ENCODE data around the gene C2orf81.
A peak's percentile ranks its signal among the peaks of the same experiment; 100 is the strongest.
"Not testable (repeated sequence)": the region's sequence is repeated elsewhere in the genome, so short reads cannot be mapped to it uniquely, and the experiment has no call there.

The C2orf81 gene

DNA sequence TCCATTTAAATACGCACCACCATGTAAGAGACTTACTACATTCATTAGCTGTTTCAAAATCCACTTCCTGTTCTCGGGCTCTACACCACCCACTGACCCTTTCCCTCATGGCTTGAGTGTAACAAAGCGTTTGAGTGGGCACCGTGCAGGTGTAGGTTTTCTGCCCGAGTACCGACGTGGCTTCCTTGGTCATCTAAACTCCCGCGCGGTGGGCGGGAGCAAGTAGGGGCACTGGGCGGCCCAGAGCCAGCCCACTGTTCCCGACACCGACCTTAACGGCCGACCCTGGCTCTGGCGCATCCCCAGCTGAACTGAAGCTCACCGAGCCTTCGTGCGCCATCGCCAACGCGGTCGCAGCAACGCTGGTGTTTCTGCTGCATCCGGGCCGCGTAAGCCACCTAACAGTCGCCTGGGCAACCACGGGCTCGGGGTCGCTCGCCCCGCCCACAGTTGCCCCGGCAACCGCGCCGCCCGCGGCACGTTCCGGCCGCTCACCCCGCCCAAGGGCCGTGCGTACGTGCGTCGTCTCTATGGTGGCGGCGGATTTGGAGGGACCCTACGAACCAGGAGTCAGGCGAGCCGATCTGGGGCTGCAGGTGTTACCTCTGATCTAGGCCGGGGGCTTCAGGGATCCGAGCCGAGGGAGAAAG lies at the start of gene C2orf81, which contains the start of gene WDR54:
Gene C2orf81 (minus strand): TSS at position 399 of the 650 bp plus-strand sequence. CDS start 59 bp downstream, at position 340.
Gene WDR54 (plus strand): TSS at position 510 of the 650 bp plus-strand sequence. CDS start 424 bp downstream, outside the sequence.
- TF ChIP-seq, protein P1, sequence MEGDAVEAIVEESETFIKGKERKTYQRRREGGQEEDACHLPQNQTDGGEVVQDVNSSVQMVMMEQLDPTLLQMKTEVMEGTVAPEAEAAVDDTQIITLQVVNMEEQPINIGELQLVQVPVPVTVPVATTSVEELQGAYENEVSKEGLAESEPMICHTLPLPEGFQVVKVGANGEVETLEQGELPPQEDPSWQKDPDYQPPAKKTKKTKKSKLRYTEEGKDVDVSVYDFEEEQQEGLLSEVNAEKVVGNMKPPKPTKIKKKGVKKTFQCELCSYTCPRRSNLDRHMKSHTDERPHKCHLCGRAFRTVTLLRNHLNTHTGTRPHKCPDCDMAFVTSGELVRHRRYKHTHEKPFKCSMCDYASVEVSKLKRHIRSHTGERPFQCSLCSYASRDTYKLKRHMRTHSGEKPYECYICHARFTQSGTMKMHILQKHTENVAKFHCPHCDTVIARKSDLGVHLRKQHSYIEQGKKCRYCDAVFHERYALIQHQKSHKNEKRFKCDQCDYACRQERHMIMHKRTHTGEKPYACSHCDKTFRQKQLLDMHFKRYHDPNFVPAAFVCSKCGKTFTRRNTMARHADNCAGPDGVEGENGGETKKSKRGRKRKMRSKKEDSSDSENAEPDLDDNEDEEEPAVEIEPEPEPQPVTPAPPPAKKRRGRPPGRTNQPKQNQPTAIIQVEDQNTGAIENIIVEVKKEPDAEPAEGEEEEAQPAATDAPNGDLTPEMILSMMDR (IDR thresholded peaks at IDR 0.05; ENCODE audit: low read length, missing control alignments) = no peak
- H3K4me3 ChIP-seq (replicated peaks; ENCODE audit: low read depth, low read length) = peak within 1 kb of the TSS; percentile 87
- DNase-seq (ENCODE audit: low read depth) = peak; percentile 87

- not testable (repeated sequence) for H3K4me3 ChIP-seq (replicated peaks; ENCODE audit: low read depth, low read length); DNase-seq (ENCODE audit: low read depth)
Observed at GRCh38 chr2:74470742-74471141, 49.3 kb upstream of the C2orf81 start.

GRCh38 chr2:74464406-74464805 lies 43.0 kb upstream of the C2orf81 start:
- peak overlapping the region; percentile 80 for H3K4me3 ChIP-seq (replicated peaks; ENCODE audit: low read depth, low read length)
- TF ChIP-seq, protein P1 (IDR thresholded peaks at IDR 0.05; ENCODE audit: low read length, missing control alignments) = no peak
- DNase-seq (ENCODE audit: low read depth) = no peak

DNA sequence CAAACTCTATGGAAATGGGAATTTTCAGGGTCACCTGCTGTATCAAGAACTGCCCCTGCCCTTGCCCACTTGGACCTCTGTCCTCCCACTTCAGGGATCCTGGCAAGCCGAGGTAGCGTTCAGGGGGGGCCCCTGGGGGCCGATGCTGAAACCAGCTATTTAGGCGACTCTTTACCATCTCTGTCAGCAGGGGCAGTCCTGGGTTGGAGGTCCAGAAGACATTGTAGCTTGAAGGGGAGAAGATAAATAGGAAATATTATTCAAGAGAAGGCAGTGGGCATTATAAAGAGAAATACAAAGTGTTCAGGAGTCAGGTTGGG lies 41.3 kb upstream of the C2orf81 start:
- DNase-seq (ENCODE audit: low read depth) = no peak
- TF ChIP-seq, protein P1 (IDR thresholded peaks at IDR 0.05; ENCODE audit: low read length, missing control alignments) = no peak
- H3K4me3 ChIP-seq (replicated peaks; ENCODE audit: low read depth, low read length) = no peak overlapping the region

DNA sequence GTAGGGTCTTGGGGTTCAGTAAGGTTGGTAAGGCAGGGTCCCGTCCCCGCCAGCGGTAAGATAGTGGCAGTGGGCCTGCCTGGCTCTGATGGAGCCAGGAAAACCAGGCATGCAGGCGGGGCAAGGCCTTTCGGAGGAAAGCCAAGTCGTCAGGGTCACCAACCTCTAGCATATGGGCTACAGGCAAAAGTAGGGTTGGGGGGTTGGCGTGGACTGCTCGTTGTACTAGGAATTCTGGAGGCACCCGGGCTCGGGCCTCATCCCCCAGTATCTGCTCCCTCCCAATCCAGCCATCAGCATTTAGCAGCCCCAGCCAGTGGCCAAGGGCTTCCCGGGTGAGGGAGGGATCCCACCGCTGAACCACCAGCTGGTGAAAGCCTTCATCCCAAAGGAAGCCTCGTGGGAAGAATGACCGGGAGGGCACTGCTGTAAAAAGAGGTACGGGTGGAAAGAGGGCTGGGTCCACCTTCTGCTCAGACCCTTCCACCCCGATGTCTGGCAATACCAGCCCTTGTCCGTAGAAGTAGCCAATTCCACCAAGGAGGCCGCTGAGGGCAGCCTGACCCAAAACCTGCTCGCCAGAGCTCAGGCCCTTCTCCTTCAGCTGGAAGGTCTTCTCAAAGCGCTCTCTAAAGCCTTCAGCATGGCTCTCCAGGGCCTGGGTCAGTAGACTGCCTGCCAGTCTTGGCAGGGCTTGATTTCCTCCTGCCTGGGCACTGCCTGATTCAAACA lies 40.8 kb upstream of the C2orf81 start:
- H3K4me3 ChIP-seq (replicated peaks; ENCODE audit: low read depth, low read length) = no peak overlapping the region
- DNase-seq (ENCODE audit: low read depth) = no peak
- TF ChIP-seq, protein P1 (IDR thresholded peaks at IDR 0.05; ENCODE audit: low read length, missing control alignments) = no peak

DNA sequence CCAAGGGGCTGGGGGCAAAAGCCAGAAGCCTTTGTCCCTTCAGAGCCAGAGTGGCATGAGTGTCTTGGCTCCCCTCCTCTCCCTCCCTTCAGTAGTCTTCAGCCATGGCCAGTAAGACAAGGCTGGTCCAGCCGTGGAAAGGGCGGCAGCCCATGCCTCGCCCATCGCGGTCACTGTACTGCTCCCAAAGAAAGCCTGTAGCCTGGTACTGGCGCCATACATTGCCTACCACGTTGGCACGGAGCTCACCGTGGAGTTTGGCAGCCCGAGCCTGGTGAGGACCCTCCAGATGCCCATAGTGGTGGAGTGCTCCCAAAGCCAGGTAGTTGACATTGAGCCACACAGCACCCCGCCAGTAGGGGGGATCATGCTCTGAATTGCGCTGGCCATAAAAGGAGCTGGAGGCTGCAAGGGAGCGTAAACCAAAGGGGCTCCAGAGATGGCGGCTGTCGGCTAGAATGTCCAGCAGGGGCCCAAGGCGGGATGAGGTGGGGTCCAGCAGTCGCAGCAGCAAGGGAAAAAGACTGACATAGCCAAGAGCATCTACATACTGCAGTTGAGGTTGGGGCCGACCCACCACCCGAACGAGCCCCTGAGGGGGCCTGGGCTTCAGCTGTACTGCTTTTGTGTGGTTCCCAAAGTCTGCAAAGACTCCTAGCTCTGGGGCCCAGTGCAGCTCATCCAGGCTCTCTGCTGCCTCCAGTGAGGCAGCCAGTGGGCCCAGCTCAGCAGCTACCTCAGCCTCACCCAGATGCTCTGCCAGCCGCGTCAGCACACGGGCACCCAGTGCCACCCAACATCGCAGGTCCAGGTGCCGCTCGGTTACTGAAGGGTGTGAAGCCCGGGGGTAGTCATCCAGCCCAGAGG lies 40.0 kb upstream of the C2orf81 start:
- no peak overlapping the region for H3K4me3 ChIP-seq (replicated peaks; ENCODE audit: low read depth, low read length)
- TF ChIP-seq, protein P1 (IDR thresholded peaks at IDR 0.05; ENCODE audit: low read length, missing control alignments) = peak; percentile 7
- DNase-seq (ENCODE audit: low read depth) = no peak

GRCh38 chr2:74460187-74460586 lies 38.8 kb upstream of the C2orf81 start:
- DNase-seq (ENCODE audit: low read depth); H3K4me3 ChIP-seq (replicated peaks; ENCODE audit: low read depth, low read length): not testable (repeated sequence)

- H3K4me3 ChIP-seq (replicated peaks; ENCODE audit: low read depth, low read length) = peak overlapping the region; percentile 97
- DNase-seq (ENCODE audit: low read depth) = not testable (repeated sequence)
Observed at GRCh38 chr2:74459503-74460118, 38.2 kb upstream of the C2orf81 start.

All from fibroblast of pulmonary artery (primary cell).